GM21786 (cell line): ENCODE measurements around the gene C12orf42.

ENCODE experiments used
- ATAC-seq: cut with Tn5 transposase; IDR thresholded peaks from one replicate; pipeline ENCODE4 v1.9.1; 2021; ENCODE audit not compliant: unreplicated experiment

C12orf42 gene

DNA sequence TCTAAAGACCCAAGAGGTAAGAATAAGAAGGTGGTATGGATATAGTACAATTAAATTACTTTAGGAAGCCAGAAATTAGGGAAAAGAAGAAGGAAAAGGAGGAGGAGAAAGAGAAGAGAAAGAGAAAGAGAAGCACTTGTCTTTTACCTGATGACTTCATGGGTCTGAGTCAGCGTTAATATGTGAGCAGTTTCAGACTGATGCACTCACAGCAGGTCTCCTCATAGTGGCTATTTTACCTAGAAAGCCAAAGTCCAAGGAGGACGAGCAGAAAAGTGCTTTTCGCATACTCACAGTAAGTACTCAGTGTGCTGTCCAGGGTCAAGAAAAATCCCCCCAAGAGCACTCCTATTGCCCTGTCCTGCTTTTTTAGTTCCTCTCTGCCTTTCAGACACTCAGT, 222.1 kb downstream of the C12orf42 start:
- peak; percentile 73 for ATAC-seq

DNA sequence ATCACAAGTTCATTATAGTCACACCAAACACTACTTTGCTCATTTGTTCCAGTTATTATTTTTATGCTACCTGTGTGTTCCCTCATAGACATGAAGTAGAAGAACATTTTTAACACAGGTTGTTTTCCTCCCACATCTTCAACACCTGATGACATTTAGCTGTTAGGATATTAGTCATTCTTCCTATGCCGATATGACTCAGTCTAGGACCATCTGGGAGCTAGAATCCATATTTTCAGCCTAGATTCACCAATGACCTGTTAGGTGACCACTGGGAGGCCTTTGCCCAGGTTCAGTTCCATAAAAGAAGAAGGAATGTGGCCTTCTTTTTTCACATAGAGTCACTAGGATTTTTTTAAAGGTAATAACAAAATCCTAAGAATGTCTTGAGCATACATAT, 222.8 kb downstream of the C12orf42 start:
- no peak for ATAC-seq

DNA sequence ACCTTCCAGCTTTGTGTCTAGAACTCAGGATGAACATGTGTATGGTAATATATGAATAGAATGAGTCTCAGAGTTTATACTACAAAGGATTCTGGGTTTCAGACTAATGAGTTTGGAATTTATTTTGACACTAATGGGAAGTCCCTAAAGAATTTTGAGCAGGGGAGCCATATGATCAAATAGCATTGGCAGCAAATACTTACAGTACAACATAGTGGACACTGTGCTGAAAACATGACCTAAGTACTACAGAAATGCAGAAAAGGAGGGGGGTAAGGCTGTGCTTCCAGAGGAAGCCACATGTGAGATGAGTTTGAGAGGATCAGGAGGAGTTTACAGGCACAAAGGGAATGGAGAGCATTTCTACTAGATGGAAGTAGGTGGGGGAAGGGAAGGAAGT, 225.8 kb downstream of the C12orf42 start:
- no peak for ATAC-seq

DNA sequence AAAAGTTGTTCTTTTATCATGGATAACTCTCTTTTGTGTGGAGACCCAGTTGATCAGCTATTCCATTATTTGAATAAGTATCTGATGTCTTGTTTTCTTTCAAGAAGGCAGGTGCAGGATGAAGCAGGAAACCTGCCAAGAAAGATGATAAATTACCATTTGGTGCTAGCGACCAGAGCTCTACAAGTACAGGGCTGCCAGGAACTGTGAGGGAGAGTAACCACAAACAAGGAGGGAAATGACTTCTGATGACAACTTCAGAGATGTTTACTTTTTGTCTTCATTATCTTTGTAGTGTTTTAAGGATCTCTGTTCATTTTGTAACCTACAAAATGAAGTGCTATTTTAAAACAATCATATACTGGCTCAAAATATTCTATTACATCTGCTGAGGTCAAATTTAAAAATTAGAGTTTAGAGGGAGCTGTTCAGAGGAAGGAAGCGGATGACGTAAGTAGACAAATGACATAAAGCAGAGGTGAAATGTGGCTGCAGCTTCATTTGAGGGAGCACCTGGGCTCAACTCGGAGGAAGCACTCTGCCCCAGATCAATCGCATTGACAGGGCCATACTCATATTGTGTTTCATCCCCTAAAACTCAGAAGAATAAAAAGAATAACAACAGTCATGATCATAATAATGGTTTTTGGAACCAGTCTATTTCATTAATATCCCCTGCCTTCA, 226.8 kb downstream of the C12orf42 start:
- no peak for ATAC-seq

DNA sequence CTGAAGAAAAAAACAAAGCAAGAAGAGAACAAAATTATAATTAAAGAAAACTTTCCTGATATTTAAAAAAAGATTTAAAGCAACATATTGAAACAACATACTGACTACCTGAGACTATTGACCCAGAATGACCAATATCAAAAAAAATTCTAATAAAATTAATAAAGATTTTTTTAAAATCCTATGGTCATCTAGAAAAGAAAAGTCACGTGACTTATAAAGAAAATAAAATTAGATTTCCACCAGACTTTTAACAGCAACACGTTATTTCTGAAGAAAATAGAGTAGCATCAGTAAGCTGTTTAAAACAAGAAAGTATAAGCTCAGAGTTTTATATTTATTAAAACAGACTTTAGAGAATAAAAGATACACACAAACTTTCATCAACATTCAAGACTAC, 238.0 kb downstream of the C12orf42 start:
- ATAC-seq: no peak
